ENCODE measurements around the gene OSBPL2.

DNA sequence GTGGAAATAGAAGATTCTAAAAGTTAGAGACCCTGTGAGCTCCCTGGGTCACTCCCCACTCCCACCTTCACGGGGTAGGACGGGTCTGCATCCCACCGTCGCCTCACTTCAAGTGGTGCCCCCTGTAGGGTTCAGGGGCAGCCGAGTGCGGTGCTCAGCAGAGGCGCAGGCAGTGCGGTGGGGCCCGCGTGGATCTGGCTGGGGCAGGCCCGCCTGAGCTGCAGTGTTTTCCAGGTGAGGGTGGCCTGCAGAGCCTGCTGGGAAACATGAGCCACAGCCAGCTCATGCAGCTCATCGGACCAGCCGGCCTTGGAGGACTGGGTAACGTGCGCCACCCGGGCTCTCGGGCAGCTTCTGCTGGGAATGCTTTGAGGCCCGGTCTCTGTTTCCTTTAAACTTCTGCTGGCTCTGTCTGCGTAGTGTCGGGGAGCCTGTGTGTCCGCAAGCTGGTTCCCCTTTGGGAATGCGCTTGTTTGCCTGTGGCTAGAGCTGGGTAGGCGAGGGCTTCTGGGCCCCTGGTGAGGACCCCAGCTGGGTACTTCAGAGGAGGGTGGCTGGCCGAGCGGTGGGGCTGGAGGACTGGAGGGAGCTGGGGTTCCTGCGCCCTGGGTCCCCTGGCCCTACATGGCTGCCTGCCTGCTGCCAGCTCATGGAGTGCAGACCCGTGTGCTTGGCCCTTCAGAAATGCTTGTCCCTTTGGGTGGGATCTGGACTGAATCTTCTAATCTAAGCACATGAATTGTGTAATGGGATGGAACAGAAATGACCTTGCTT is 68.3 kb downstream of the OSBPL2 start:
- TF ChIP-seq POLR2AphosphoS5 (IDR thresholded peaks at IDR 0.05; ENCODE audit: borderline replicate concordance, low read depth, low read length) (no peak), EZH2 (IDR thresholded peaks at IDR 0.05) (no peak)
